Kasumi-1 (cell line): Measurements from ENCODE around the gene AKR7A2.
"Not testable (repeated sequence)": the region's sequence is repeated elsewhere in the genome, so short reads cannot be mapped to it uniquely, and the experiment has no call there.

Experiments used
- DNase-seq, 2 experiments: peaks; one replicate each; lab custom pipeline; 2025; lab: John Stamatoyannopoulos, UW

Gene AKR7A2

GRCh38 chr1:19307794-19308508, 4.0 kb downstream of the AKR7A2 start:
- no peak for DNase-seq

GRCh38 chr1:19306941-19307340, 5.0 kb downstream of the AKR7A2 start:
- no peak for DNase-seq

- DNase-seq, result no peak
Observed at GRCh38 chr1:19305880-19306279, 6.1 kb downstream of the AKR7A2 start.

DNA sequence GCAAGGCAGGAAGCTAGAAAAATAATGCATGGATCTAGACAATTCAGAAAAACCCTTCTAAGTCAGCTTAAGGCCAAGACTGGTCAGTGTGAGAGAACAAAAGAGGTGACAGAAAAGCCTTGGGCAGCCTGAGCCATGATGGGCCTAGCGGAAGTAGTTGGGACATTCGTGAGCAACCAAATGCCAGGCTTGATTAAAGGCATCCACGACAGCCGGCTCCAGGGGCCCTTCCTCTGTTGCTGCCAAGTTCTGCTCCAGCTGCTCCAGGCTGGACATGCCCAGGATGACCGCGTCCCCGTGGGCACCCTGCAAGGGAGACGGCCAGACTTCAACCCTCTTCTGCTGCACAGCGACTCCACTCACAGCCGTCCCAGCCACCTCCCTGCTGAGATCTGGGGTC, 7.9 kb downstream of the AKR7A2 start:
- not testable (repeated sequence) for DNase-seq

DNA sequence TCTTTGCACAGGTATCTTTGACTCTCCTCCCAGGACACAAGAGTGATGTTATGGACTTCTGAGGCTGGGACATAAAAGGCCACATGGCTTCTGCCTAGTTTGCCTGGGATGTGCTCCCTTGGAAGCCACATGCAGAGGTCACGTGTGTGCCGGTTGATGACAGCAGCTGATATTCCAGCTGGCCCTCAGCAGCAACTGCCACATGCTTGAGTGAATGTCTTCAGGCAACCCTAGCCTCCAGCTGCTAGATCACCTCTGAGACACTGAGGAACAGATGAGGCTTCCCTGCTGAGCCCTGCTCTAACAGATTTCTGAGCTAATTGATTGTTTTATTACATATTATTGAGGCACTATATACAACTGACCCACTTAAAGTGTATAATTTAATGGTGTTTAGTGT, 11.7 kb downstream of the AKR7A2 start:
- no peak for DNase-seq

- DNase-seq, result no peak
Observed at GRCh38 chr1:19294638-19295037, 17.3 kb downstream of the AKR7A2 start.

DNA sequence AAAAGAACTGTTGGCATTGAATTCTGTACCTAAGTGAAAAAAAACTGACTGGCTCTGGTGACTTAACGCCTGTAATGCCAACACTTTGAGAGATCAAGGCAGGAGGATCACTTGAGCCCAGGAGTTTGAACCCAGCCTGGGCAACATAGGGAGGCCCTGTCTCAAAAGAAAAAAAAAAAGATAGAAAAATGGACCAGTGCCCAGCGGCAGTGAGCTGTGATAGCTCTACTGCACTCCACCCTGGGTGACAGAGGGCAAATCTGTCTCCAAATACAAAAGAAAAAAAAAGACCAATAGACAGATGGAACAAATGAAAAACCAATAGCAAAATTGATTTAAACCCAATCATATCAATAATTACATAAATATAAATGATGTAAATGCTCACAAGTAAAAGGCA, 22.7 kb downstream of the AKR7A2 start:
- DNase-seq, result no peak

DNA sequence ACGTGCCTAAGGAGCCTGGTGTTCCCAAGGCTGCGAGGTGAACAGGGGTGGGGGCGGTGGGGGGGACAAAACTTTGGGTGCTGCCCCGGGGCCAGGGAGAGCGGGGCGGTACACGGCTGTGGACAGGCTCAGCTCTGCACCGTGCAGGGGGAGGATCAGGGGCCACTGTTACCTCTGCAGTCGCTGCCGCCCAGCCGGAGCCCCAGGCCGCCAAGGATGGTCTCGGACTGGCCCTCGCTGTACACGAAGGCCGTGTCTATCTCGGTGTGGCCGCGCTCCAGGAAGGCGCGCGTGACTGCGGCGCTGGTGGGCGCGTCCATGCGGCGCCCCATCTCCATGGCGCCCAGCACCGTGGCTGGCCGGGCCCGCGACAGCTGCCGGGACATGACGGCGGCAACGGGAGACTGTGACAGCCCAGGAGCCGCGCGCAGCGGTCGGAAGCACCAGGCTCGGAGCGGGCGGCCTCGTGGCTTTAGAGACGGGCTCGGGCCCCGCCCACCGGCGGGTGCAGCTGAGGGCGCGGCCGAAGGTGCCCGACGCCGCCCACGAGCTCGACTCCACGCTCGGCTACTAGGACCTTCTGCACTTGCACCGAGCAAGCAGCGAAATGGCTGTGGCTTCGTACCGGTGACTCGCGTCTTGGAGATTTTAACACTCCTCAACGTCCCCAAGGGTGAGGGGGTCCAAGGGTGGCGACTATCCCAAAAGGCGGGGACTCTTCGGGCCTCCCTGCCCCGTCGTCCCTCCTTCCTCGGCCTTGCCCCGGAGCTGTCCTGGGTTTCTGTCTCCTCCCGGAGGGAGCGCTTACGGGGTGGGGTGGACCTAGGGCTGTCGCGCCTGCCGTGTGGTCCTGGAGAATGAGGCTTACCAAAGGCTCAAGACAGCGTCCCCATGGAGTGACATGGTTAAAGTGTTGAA, 23.4 kb downstream of the AKR7A2 start, which contains the start of gene AKR7A3:
Gene AKR7A3, minus strand, starts transcription at position 447 of the 918 bp plus-strand sequence. Its CDS starts 61 bp downstream, at position 386.
- not testable (repeated sequence) for DNase-seq

DNA sequence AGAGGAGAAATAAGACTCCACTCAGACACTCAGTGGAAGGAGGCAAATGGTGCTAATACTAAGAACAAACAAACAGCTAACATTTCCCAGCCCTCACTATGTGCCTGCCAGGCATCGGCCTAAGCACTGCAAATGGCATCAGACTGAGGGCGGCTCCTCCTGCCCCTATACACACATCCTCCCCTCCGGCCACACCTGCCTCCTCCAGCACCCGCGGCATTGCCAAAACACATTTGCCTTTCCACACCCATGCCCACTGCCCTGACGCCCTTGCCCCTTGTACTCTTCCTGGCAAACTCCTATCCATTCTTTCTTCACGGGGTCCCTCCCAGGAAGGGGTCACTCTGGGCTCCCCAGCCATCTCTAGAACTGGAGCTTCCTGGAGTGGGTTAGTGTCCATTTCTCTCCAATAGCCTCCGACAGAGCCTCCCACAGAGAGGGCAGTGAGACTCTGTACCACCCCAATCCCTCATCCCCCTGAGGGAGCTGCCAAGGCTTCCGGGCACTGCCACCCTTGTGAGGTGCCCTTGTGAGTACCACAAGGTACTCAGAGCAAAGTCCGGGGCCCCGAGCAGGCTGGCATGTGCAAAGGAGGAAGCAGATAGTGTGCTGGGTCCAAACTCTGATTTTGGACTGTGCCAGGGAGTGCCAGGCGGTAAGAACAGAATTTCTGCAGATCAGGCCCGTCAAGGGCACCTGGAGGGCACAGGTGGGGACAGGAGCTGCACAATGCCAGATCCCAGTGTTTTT, 24.3 kb downstream of the AKR7A2 start:
- no peak for DNase-seq

- DNase-seq, result not testable (repeated sequence)
Observed at GRCh38 chr1:19285807-19286206, 26.1 kb downstream of the AKR7A2 start.

GRCh38 chr1:19285366-19285765, 26.6 kb downstream of the AKR7A2 start:
- DNase-seq, result not testable (repeated sequence)

- DNase-seq, result no peak
Observed at GRCh38 chr1:19284881-19285280, 27.1 kb downstream of the AKR7A2 start.

DNA sequence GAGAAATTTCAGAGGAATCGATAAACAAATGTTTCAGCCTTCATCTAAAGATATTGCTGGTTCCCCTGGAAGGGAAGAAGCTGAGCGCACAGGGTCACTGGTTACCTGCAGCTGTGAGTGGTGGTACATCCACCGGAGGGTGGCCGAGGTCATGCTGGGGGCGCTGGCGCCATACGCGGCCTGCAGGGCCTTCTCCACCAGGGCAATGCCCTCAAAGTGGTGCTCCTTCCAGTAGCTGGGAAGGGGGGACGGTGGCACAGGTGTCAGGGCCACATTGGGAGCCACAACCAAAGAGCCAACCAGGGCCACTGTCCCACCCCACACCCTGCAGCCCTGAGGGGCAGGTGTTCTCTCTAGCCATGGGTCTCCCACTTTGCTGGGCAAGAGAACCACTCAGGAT, 28.1 kb downstream of the AKR7A2 start:
- no peak for DNase-seq

- no peak for DNase-seq
Observed at GRCh38 chr1:19274636-19275035, 37.3 kb downstream of the AKR7A2 start.

GRCh38 chr1:19273844-19274531, 38.0 kb downstream of the AKR7A2 start:
- not testable (repeated sequence) for DNase-seq

GRCh38 chr1:19273106-19273843, 38.7 kb downstream of the AKR7A2 start:
- DNase-seq, result no peak

- DNase-seq, result no peak
Observed at GRCh38 chr1:19272064-19272463, 39.9 kb downstream of the AKR7A2 start.

- DNase-seq, result not testable (repeated sequence)
Observed at GRCh38 chr1:19270343-19270730, 41.6 kb downstream of the AKR7A2 start.

GRCh38 chr1:19269427-19270342, 42.3 kb downstream of the AKR7A2 start:
- not testable (repeated sequence) for DNase-seq

- DNase-seq, result no peak
Observed at GRCh38 chr1:19268445-19268844, 43.5 kb downstream of the AKR7A2 start.
